ENCODE data around the gene B9D1.

DNA sequence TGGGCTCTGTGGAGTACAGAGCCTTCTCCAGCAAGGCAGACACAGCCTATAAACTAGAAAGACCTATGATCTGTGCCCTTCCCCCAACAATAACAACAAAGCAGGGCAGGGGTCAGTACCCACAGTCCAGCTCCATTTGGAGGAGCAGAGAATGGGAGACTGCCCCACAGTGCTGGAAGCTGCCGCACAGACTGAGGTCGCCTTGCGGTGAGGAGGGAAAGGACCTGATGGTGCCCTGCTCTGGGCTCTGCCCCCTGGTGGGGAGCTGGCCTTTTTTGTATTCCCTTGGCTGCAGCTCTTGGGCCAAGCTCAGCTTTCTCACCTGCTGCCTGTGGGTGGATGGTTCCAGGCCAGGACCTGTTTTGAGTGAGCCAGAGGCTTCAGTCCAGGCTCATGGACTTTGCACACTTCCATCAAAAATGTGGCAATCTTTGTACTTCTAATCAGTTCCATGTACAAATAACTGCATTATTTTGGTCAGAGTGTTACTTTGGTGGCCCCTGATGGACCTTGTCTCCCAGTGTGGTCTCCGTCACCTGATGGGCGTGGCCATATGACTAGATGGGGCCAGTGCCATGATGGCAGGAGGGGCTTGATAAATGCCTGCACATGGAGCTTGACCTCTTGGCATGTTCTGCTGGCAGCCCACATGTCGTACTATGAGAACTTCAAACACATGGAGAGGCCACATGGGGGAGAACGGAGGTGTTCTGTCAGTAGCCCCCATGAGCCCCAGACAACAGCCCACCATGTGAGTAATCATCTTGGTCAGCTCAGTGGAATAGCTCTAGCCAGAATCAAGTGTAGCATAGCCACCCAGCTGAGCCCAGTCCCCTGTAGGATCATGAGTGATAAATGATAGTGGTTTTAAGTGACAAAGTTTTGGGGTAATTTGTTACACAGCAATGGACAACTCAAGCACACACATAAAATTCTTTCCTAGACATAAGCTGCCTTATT, 24.2 kb downstream of the B9D1 start:
- TF ChIP-seq CTCF (IDR thresholded peaks at IDR 0.05) (peak; percentile 49 to 75 (median 68)), POLR2A (IDR thresholded peaks at IDR 0.05) (no peak)

Measured in heart left ventricle (tissue), 13 donors.